ENCODE data around the gene CLN6. TPM values are rescaled to one million over a fixed set of nuclear protein-coding genes. Genes with fewer than 3 reads are reported as not detected.

CLN6 gene
- total RNA-seq, 3 donors from 2014 or later (not counting 1 experiment from before 2014, with no cell fraction given) = 14.9 to 19.0 (median 15.5) TPM

- H3K36me3 Mint-ChIP-seq = no peaks in the 10 kb centered on the region
- Histone ChIP-seq H3K4me3 (ENCODE audit: low read length) (no peak overlapping the region), H3K36me3 (ENCODE audit: control insufficient read depth, insufficient read depth, low read length) (no peaks in the 10 kb centered on the region), H3K27me3 (ENCODE audit: control insufficient read depth, insufficient read depth, low read length) (no peaks in the 10 kb centered on the region), H3K27ac (ENCODE audit: low read length) (no peak overlapping the region), H3K9me3 (ENCODE audit: control insufficient read depth, insufficient read depth, low read length) (no peaks in the 10 kb centered on the region), H3K4me1 (ENCODE audit: control insufficient read depth, insufficient read depth, low read length) (peaks cover 22% of the 10 kb centered on the region)
- H3K4me1 Mint-ChIP-seq = peaks cover 29% of the 10 kb centered on the region in 2 donors
- 91% methylated on average over 3 of the region's 3 CpGs for WGBS (ENCODE audit: insufficient coverage)
- H3K27ac Mint-ChIP-seq = no peak overlapping the region
- H3K27me3 Mint-ChIP-seq (ENCODE audit: low read depth in 2 of 2) = no peaks in the 10 kb centered on the region
- no peak for ATAC-seq
- peak overlapping the region; percentile 32 for H3K4me3 Mint-ChIP-seq
- TF ChIP-seq CTCF (IDR thresholded peaks at IDR 0.05) = no peak
- no peak for DNase-seq
- no peaks in the 10 kb centered on the region for H3K9me3 Mint-ChIP-seq
- intact Hi-C loops (cut with micrococcal nuclease) = loop anchor here (5.0 kb wide), 1 partner anchor 433 kb away; the partner anchor contains the start of gene RNU6-1
Measured at GRCh38 chr15:68275165-68275746, 45.7 kb upstream of the CLN6 start.

- no peak for ATAC-seq
- TF ChIP-seq CTCF (IDR thresholded peaks at IDR 0.05) = no peak
- H3K36me3 ChIP-seq (ENCODE audit: control insufficient read depth, insufficient read depth, low read length) = no peaks in the 10 kb centered on the region
- H3K4me3 Mint-ChIP-seq = no peak overlapping the region
- H3K27me3 ChIP-seq (ENCODE audit: control insufficient read depth, insufficient read depth, low read length) = no peaks in the 10 kb centered on the region
- peaks cover 20 to 21% of the 10 kb centered on the region in 2 donors for H3K4me1 Mint-ChIP-seq
- H3K27ac Mint-ChIP-seq = no peak overlapping the region
- 83% methylated on average over 5 of the region's 5 CpGs for WGBS (ENCODE audit: insufficient coverage)
- peaks cover 0 to 2% of the 10 kb centered on the region in 2 donors for H3K27me3 Mint-ChIP-seq (ENCODE audit: low read depth in 2 of 2)
- intact Hi-C loops (cut with micrococcal nuclease) = no loop called here
- no peaks in the 10 kb centered on the region for H3K9me3 ChIP-seq (ENCODE audit: control insufficient read depth, insufficient read depth, low read length)
- H3K36me3 Mint-ChIP-seq = no peaks in the 10 kb centered on the region
- H3K27ac ChIP-seq (ENCODE audit: low read length) = no peak overlapping the region
- H3K4me1 ChIP-seq (ENCODE audit: control insufficient read depth, insufficient read depth, low read length) = peaks cover 19% of the 10 kb centered on the region
- H3K4me3 ChIP-seq (ENCODE audit: low read length) = no peak overlapping the region
- DNase-seq = no peak
- no peaks in the 10 kb centered on the region for H3K9me3 Mint-ChIP-seq
Measured at GRCh38 chr15:68274201-68274848, 44.8 kb upstream of the CLN6 start.

GRCh38 chr15:68272721-68273271 lies 43.3 kb upstream of the CLN6 start:
- Histone ChIP-seq H3K27ac (ENCODE audit: low read length) (no peak overlapping the region), H3K36me3 (ENCODE audit: control insufficient read depth, insufficient read depth, low read length) (no peaks in the 10 kb centered on the region), H3K27me3 (ENCODE audit: control insufficient read depth, insufficient read depth, low read length) (peaks cover 6% of the 10 kb centered on the region), H3K4me1 (ENCODE audit: control insufficient read depth, insufficient read depth, low read length) (peaks cover 10% of the 10 kb centered on the region), H3K9me3 (ENCODE audit: control insufficient read depth, insufficient read depth, low read length) (no peaks in the 10 kb centered on the region), H3K4me3 (ENCODE audit: low read length) (no peak overlapping the region)
- DNase-seq (no peak), ATAC-seq (no peak)
- WGBS (ENCODE audit: insufficient coverage) = 100% methylated on average over 1 of the region's 1 CpG
- Mint-ChIP-seq H3K27ac (no peak overlapping the region), H3K9me3 (no peaks in the 10 kb centered on the region), H3K4me3 (no peak overlapping the region), H3K27me3 (ENCODE audit: low read depth in 2 of 2) (peaks cover 7 to 9% of the 10 kb centered on the region in 2 donors), H3K4me1 (peaks cover 10 to 11% of the 10 kb centered on the region in 2 donors), H3K36me3 (no peaks in the 10 kb centered on the region)
- intact Hi-C loops (cut with micrococcal nuclease) = no loop called here
- TF ChIP-seq CTCF (IDR thresholded peaks at IDR 0.05) = no peak

Data from natural killer cell (primary cell).